Occipital lobe (tissue), 2 donors: ENCODE results near the gene UBXN4. TPM values are rescaled to one million over a fixed set of nuclear protein-coding genes. Genes with fewer than 3 reads are reported as not detected.
"Not testable (repeated sequence)": the region's sequence is repeated elsewhere in the genome, so short reads cannot be mapped to it uniquely, and the experiment has no call there.

ENCODE experiments used
- DNase-seq: peaks from one replicate; lab custom pipeline; 2025; lab: John Stamatoyannopoulos, UW
- total RNA-seq: library from RNA; depleted of rRNA; stranded (reverse); fragments of >200 nt; gene quantifications from one replicate; pipeline ENCODE4 v1.2.3, GENCODE V29; 2014

The UBXN4 gene
- total RNA-seq: 90.8 TPM

DNA sequence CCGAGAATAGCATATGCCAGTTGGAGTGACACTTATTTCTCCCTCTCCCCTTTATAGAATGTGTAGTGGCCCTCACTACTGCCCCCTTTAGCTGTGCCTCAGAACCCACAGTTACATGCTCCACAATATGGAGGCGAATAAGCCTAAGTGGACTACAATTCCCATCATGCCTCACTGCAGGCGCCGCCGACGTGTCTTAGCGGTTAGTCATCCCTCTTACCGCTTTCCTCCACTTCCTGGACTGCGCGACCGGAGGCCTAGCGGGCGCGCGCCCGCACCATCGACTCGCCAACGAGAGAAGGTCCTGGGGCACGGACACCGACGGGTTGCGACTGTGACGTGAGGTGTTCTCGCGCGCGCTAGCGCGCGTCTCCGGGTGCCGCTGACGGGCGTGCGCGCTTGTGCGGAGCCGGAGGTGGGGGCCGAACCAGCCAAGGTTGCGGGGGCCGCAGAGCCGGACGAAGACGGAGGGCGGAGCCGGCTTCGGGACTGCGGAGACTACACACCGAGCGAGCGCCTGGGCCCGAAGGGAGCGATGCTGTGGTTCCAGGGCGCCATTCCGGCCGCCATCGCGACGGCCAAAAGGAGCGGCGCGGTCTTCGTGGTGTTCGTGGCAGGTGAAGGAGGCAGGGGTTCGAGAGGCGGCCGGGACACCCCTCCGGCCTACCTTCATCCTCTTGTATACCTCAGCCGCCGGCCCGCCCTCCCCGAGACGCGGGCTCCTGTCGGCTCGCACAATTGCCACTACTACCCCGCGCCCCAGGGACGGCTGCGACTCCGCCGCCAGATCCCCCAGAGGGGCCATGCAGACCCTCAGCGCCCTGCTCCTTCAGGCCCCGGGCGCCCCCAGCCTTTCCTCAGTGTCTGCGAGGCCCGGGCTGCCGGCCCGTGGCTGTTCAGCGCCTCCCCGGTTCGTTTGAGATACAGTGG is at the start of gene UBXN4:
Gene UBXN4 (plus strand): TSS at position 461 of the 930 bp plus-strand sequence. CDS start 75 bp downstream, at position 536.
- peak; percentile 98 for DNase-seq

GRCh38 chr2:135694711-135695110 is 46.9 kb upstream of the UBXN4 start:
- no peak for DNase-seq

- no peak for DNase-seq
Observed at GRCh38 chr2:135698838-135699237, 42.8 kb upstream of the UBXN4 start.

DNA sequence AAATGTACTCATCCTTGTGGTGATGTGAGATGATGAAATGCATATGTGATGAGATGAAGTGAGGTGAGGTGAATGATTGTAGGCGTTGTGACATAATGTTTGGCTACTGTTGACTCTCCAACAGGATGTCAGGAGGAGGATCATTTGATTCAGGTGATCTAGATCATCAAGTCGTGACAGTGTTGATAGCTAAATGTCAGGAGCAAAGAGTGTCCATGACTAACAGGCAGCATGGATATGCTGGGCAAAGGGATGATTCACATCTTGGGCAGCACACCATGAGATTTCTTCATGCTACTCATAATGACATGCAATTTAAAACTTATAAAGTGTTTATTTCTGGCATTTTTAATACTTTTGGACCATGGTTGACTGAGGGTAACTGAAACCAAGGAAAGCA is 40.2 kb upstream of the UBXN4 start:
- DNase-seq: no peak

GRCh38 chr2:135703300-135703699 is 38.4 kb upstream of the UBXN4 start:
- no peak for DNase-seq

- DNase-seq: not testable (repeated sequence)
Observed at GRCh38 chr2:135704075-135704474, 37.6 kb upstream of the UBXN4 start.

GRCh38 chr2:135708159-135708558 is 33.5 kb upstream of the UBXN4 start:
- DNase-seq: no peak

- peak; percentile 4 for DNase-seq
Observed at GRCh38 chr2:135709992-135710391, 31.7 kb upstream of the UBXN4 start.

DNA sequence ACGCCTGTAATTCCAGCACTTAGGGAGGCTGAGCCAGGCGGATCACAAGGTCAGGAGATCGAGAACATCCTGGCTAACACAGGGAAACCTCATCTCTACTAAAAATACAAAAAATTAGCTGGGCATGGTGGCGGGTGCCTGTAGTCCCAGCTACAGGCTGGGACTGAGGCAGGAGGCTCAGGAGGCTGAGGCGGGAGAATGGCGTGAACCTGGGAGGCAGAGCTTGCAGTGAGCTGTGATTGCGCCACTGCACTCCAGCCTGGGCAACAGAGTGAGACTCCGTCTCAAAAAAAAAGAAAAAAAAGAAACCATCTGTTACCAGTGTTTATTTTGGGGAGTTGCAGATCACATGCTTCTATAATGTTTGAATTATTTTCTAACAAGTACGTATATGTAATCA is 26.6 kb upstream of the UBXN4 start:
- DNase-seq: not testable (repeated sequence)

GRCh38 chr2:135728064-135728743 is 13.5 kb upstream of the UBXN4 start:
- no peak for DNase-seq

GRCh38 chr2:135732561-135732960 is 9.1 kb upstream of the UBXN4 start:
- no peak for DNase-seq

- no peak for DNase-seq
Observed at GRCh38 chr2:135733045-135733444, 8.6 kb upstream of the UBXN4 start.

DNA sequence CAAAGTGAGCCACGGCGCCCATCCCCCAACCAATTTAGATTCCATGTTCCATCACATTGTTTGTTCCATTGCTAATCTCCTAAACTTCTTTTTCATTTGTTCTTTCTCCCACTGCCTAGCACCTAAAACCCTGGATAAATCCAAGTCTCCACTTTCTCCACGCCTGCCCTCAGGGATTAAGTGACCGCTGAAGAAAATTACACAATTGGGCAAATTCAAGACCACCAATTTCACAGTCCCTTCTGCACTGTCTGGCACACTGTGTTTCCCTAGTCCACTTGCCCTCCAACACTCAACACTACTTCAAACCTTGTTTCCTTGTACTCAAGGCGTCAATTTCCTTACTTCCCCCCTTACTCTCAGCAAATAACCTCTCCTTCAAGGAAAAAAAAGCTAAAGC is 5.1 kb upstream of the UBXN4 start:
- no peak for DNase-seq

GRCh38 chr2:135740206-135740605 is 1.4 kb upstream of the UBXN4 start:
- DNase-seq: no peak

GRCh38 chr2:135741043-135741394 is 636 bp upstream of the UBXN4 start:
- no peak for DNase-seq

DNA sequence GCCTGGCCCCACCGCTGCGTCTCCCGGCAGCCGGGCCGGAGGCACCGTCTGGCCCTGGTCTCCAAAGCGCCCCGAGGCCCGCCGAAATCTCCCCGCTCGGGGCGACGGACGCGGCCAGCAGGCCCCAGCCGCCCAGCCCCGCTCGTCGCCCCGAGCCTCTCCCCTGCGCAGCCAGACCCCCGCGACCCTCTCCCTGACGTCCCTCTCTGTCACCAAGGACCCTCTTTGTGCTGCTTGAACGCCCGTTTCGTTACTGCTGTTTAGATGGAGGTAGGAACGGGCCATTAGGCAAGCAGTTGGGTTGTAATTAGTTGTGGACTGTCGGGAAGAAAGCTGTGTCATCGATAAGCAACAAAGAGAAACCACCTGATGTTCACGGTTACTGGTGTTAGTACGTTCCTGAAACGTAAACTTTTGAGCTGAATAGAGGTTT is 686 bp downstream of the UBXN4 start:
- peak; percentile 43 for DNase-seq

DNA sequence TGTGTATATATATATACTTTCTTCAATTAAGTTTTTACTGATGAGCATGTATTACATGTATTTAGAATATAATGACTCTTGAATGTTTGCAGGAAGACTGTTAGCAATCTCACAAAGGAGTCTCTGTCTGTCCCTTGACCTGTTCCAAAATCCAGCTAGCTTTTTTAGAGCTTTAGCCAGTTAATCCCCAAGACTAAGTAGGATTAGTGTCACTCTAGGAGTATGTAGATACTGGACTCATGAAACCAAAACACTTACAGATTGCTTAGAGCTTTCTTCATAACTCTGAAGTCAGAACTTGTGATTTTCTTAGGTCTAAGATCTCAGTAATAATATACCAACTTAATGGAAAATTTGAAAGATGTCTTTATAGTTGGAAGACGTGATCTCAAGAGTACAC is 2.2 kb downstream of the UBXN4 start:
- no peak for DNase-seq

- DNase-seq: no peak
Observed at GRCh38 chr2:135744760-135745314, 3.2 kb downstream of the UBXN4 start.

DNA sequence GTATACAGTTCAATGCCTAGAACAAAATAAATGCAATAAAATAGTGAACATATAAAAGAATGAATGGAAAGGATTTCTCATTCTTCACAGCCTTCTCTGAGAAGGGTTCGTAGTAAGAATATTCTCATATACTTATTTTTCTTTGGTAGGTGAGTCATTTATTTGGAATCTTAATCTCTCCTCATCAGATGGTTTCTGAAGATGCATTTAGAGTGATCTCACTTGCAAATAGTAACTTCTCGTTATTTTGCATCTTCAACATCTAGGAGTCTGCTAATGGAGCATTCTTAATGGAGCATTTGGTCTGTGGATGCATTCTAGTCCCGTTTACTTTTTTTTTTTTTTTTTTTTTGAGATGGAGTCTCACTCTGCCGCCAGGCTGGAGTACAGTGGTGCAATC is 3.9 kb downstream of the UBXN4 start:
- no peak for DNase-seq

DNA sequence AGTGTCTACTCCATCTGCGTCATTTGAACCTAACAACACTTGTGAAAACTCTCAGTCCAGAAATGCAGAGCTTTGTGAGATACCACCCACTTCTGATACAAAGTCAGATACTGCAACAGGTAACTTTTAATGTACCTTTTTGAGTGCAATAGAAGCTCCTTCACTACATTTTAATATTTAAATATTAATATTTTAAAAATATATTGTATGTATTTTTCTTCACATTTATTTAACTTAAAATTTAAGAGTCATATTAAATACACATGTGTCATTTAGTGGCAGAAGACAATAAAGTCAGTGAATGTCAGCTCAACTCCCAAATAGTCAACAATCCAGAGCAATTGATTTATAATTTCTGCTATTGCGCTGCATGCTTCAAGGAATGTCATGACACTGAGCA is 13.9 kb downstream of the UBXN4 start:
- DNase-seq: no peak

- DNase-seq: no peak
Observed at GRCh38 chr2:135756692-135757091, 15.0 kb downstream of the UBXN4 start.

DNA sequence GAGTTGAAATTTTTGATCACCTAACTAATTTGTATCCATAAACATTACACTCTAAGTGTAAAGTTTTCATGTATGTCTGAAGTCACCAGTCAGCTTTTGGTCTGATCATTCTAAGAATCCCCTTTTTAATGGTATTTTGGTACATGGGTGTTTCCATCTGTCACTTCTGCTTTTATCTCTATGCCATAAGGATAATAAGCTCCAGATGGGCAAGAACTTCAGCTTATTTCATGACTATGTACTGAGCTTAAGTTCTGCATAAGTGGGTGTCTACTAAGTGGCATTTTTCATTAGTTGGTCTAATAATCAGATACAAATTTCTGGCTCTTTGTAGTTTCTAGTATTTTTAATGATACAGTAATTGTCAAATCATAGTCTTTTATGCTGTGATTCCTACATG is 20.4 kb downstream of the UBXN4 start:
- DNase-seq: no peak
